GM23338 (cell line): ENCODE measurements around the gene PRKAR1B. TPM values are rescaled to one million over a fixed set of nuclear protein-coding genes. Genes with fewer than 3 reads are reported as not detected.

Experiments
- ATAC-seq: fragments of 200-7000 bp; cut with Tn5 transposase; 3 replicates; pipeline ENCODE4 v1.9.1; 2020
- DNase-seq: peaks from one replicate; pipeline ENCODE4 v3.0.0-alpha.2; 2015; ENCODE audit warnings: low spot score
- H2AFZ ChIP-seq: fragments of 200-600 bp; sonication (generic); 2 replicates; pipeline ENCODE4 v1.8.0; 2016; ENCODE audit warnings: antibody characterized with exemption, mild to moderate bottlenecking, moderate library complexity
- H3F3A ChIP-seq: fragments of 200-600 bp; sonication (generic); replicated peaks from 2 replicates; pipeline ENCODE4 v1.8.0; 2017; ENCODE audit warnings: antibody characterized with exemption, mixed run types, low read depth
- H3K27ac ChIP-seq: fragments of 200-600 bp; sonication (generic); 2 replicates; pipeline ENCODE4 v1.6.1; 2016; ENCODE audit warnings: low read depth
- H3K27me3 ChIP-seq: fragments of 200-600 bp; sonication (generic); 2 replicates; pipeline ENCODE4 v1.8.0; 2016; ENCODE audit warnings: mild to moderate bottlenecking, mixed run types, moderate library complexity; ENCODE audit not compliant: insufficient read depth
- H3K36me3 ChIP-seq: fragments of 200-600 bp; sonication (generic); 2 replicates; pipeline ENCODE4 v1.8.0; 2016; ENCODE audit warnings: mild to moderate bottlenecking; ENCODE audit not compliant: insufficient read depth
- H3K4me1 ChIP-seq: fragments of 200-600 bp; sonication (generic); 2 replicates; pipeline ENCODE4 v1.8.0; 2016; ENCODE audit warnings: mild to moderate bottlenecking, moderate library complexity; ENCODE audit not compliant: insufficient read depth
- H3K4me2 ChIP-seq: fragments of 200-600 bp; sonication (generic); 2 replicates; pipeline ENCODE4 v1.7.1; 2017; ENCODE audit warnings: mixed run types
- H3K4me3 ChIP-seq: fragments of 200-600 bp; sonication (generic); 2 replicates; pipeline ENCODE4 v1.6.1; 2016; ENCODE audit warnings: mixed run types
- H3K79me2 ChIP-seq: fragments of 200-600 bp; sonication (generic); replicated peaks from 2 replicates; pipeline ENCODE4 v1.8.0; 2017; ENCODE audit warnings: mild to moderate bottlenecking; ENCODE audit not compliant: insufficient read depth
- H3K9me2 ChIP-seq: fragments of 200-600 bp; sonication (generic); 2 replicates; pipeline ENCODE4 v1.8.0; 2017; ENCODE audit not compliant: insufficient read depth
- H4K20me1 ChIP-seq: fragments of 200-600 bp; sonication (generic); replicated peaks from 2 replicates; pipeline ENCODE4 v1.8.0; 2017; ENCODE audit warnings: mild to moderate bottlenecking; ENCODE audit not compliant: insufficient read depth
- H3K27ac Mint-ChIP-seq: 2 replicates; pipeline ENCODE4 v1.8.0; 2020; ENCODE audit warnings: inconsistent platforms, mild to moderate bottlenecking, moderate library complexity, mixed read lengths
- H3K27me3 Mint-ChIP-seq: 3 replicates; pipeline ENCODE4 v1.8.0; 2022; ENCODE audit warnings: low read depth, mild to moderate bottlenecking, moderate library complexity, mixed read lengths, inconsistent platforms; ENCODE audit not compliant: insufficient read depth, poor library complexity
- H3K36me3 Mint-ChIP-seq: 3 replicates; pipeline ENCODE4 v1.8.0; 2021; ENCODE audit warnings: low read depth, mild to moderate bottlenecking, inconsistent platforms, moderate library complexity, mixed read lengths
- H3K4me1 Mint-ChIP-seq: 3 replicates; pipeline ENCODE4 v1.8.0; 2020; ENCODE audit warnings: mild to moderate bottlenecking, inconsistent platforms, mixed read lengths
- H3K4me3 Mint-ChIP-seq: 3 replicates; pipeline ENCODE4 v1.8.0; 2021; ENCODE audit warnings: moderate library complexity, mild to moderate bottlenecking, inconsistent platforms, mixed read lengths
- H3K9me3 Mint-ChIP-seq: 3 replicates; pipeline ENCODE4 v1.8.0; 2020; ENCODE audit warnings: moderate library complexity, mild to moderate bottlenecking, inconsistent platforms, mixed read lengths
- CREB1 ChIP-seq: fragments of 250-450 bp; sonication (Bioruptor Pico); IDR thresholded peaks from 2 replicates; pipeline ENCODE4 v1.5.0; 2020; ENCODE audit warnings: low read depth, mild to moderate bottlenecking, moderate library complexity
- EZH2 ChIP-seq: fragments of 200-600 bp; sonication (generic); IDR thresholded peaks from one replicate; pipeline ENCODE4 v1.8.0; 2017; ENCODE audit warnings: antibody characterized with exemption, mild to moderate bottlenecking, low read depth; ENCODE audit not compliant: unreplicated experiment
- EZH2phosphoT487 ChIP-seq: fragments of 200-600 bp; sonication (generic); IDR thresholded peaks from one replicate; pipeline ENCODE4 v1.8.1; 2018; ENCODE audit warnings: antibody characterized with exemption; ENCODE audit not compliant: unreplicated experiment
- JUNB ChIP-seq: IDR thresholded peaks from one replicate; pipeline ENCODE4 v1.6.1; 2016; ENCODE audit warnings: antibody characterized with exemption; ENCODE audit not compliant: unreplicated experiment
- NANOG ChIP-seq: IDR thresholded peaks from 2 replicates; pipeline ENCODE4 v1.6.1; 2016; ENCODE audit warnings: antibody characterized with exemption, borderline replicate concordance
- POLR2AphosphoS5 ChIP-seq: IDR thresholded peaks from 2 replicates; pipeline ENCODE4 v1.6.1; 2016; ENCODE audit warnings: antibody characterized with exemption, low read depth
- STAT1 ChIP-seq: IDR thresholded peaks from one replicate; pipeline ENCODE4 v1.6.1; 2016; ENCODE audit warnings: antibody characterized with exemption; ENCODE audit not compliant: unreplicated experiment
- ZNF114 ChIP-seq: fragments of 250-450 bp; sonication (Bioruptor Pico); IDR thresholded peaks from 2 replicates; pipeline ENCODE4 v1.5.0; 2020; ENCODE audit warnings: mild to moderate bottlenecking, moderate library complexity
- ZNF331 ChIP-seq: fragments of 250-450 bp; sonication (Bioruptor Pico); IDR thresholded peaks from 2 replicates; pipeline ENCODE4 v1.5.0; 2020; ENCODE audit warnings: low read depth, mild to moderate bottlenecking, moderate library complexity
- polyA plus RNA-seq: library from polyadenylated mRNA; unstranded; fragments of >200 nt; fragmentation: Nextera tagmentation; extraction: Ambion mirVana; gene quantifications from 2 replicates; pipeline ENCODE4 v1.2.1, GENCODE V29; 2016
- total RNA-seq: library from RNA; depleted of rRNA; stranded (reverse); fragments of >200 nt; shearing (Covaris generic); gene quantifications from 2 replicates; pipeline ENCODE4 v1.2.3, GENCODE V29; 2014
- TF ChIP-seq, protein P1 (sequence below): IDR thresholded peaks from 2 replicates; pipeline ENCODE4 v1.6.1; 2016; ENCODE audit warnings: antibody characterized with exemption
- TF ChIP-seq, protein P2 (sequence below): fragments of 250-450 bp; sonication (Bioruptor Pico); IDR thresholded peaks from 2 replicates; pipeline ENCODE4 v1.5.0; 2020; ENCODE audit warnings: mild to moderate bottlenecking, moderate library complexity
- TF ChIP-seq, protein P3 (sequence below): IDR thresholded peaks from one replicate; pipeline ENCODE4 v1.6.1; 2018; ENCODE audit warnings: antibody characterized with exemption; ENCODE audit not compliant: unreplicated experiment
- TF ChIP-seq, protein P4 (sequence below), 2 experiments: fragments of 200-600 bp in 1 of 2; sonication (generic) in 1 of 2; conservative IDR thresholded peaks; 2 replicates each; pipeline versions ENCODE4 v1.5.1 to v1.6.1; 2016 to 2017; ENCODE audit warnings: antibody characterized with exemption in 2 of 2, low read depth in 2 of 2, mild to moderate bottlenecking in 2 of 2, moderate library complexity in 1 of 2

The PRKAR1B gene
- total and polyA plus RNA-seq, 2 experiments from 2014 or later, result 35.7 to 36.7 TPM

DNA sequence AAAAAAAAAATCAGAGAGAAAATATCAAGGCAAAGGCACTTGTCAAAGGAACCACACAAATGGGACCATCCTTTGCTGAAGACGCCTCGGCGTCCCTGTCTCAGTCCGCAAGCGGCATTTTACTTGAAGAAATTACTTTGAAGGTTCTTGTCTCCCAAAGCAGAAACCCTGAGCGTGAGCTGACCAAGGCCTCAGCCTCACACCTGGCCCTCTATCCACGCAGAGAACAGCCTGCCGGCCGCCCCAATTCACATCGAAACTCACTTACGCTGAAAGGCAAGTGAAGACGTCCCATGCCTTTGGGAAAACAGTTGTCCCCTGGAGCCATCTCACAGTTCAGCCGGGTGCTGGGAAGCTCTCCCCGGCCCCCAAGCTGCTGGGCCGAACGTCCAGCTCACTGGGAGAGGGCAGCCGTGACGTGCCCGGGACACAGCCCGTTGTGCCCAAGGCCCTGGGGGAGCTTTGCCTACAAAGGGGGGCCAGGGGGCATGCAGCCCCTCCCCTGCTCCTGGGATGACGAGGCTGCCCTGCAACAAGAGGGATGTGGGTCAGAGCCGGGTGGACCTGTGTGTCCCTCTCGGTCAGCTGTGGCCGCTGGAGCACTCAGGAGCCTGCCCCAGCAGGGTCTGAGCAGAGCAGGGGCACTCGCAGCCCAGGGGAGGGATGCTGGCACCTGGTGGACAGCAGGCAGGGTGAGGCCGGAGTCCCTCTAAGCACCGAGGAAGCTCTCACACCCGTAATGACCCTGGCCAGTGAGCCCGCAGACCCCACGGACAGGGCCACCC is 157.8 kb downstream of the PRKAR1B start:
- H3F3A ChIP-seq, result no peaks in the 10 kb centered on the region
- H3K4me1 Mint-ChIP-seq, result peaks cover 16% of the 10 kb centered on the region
- H3K27ac Mint-ChIP-seq, result no peak overlapping the region
- no peak overlapping the region for H3K4me3 ChIP-seq
- DNase-seq (no peak), ATAC-seq (no peak)
- H3K27ac ChIP-seq, result no peak overlapping the region
- H3K4me1 ChIP-seq, result no peaks in the 10 kb centered on the region; the same call in 1 of the 2 replicates
- H3K4me2 ChIP-seq, result no peak overlapping the region
- no peak overlapping the region for H3K4me3 Mint-ChIP-seq
- H3K27me3 Mint-ChIP-seq, result peaks cover 3% of the 10 kb centered on the region
- peaks cover 5% of the 10 kb centered on the region for H3K9me2 ChIP-seq
- H3K79me2 ChIP-seq, result peaks cover 4% of the 10 kb centered on the region; the same call in 1 of the 2 replicates
- H3K36me3 Mint-ChIP-seq, result peaks cover 3% of the 10 kb centered on the region; the same call in 2 of the 3 replicates
- H2AFZ ChIP-seq, result no peak overlapping the region
- no peaks in the 10 kb centered on the region for H3K36me3 ChIP-seq
- no peaks in the 10 kb centered on the region for H4K20me1 ChIP-seq
- H3K27me3 ChIP-seq, result no peaks in the 10 kb centered on the region
- peaks cover 4% of the 10 kb centered on the region; the same call in 1 of the 3 replicates for H3K9me3 Mint-ChIP-seq
- TF ChIP-seq POLR2AphosphoS5, result no peak
- TF ChIP-seq CREB1 (CRISPR knock-in tag), result no peak
- no peak for TF ChIP-seq ZNF331 (CRISPR knock-in tag)
- no peak for TF ChIP-seq JUNB
- no peak for TF ChIP-seq EZH2
- TF ChIP-seq, protein P1, sequence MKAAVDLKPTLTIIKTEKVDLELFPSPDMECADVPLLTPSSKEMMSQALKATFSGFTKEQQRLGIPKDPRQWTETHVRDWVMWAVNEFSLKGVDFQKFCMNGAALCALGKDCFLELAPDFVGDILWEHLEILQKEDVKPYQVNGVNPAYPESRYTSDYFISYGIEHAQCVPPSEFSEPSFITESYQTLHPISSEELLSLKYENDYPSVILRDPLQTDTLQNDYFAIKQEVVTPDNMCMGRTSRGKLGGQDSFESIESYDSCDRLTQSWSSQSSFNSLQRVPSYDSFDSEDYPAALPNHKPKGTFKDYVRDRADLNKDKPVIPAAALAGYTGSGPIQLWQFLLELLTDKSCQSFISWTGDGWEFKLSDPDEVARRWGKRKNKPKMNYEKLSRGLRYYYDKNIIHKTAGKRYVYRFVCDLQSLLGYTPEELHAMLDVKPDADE, result no peak
- TF ChIP-seq ZNF114, result no peak
- TF ChIP-seq NANOG, result no peak
- no peak for TF ChIP-seq STAT1
- TF ChIP-seq, protein P2, sequence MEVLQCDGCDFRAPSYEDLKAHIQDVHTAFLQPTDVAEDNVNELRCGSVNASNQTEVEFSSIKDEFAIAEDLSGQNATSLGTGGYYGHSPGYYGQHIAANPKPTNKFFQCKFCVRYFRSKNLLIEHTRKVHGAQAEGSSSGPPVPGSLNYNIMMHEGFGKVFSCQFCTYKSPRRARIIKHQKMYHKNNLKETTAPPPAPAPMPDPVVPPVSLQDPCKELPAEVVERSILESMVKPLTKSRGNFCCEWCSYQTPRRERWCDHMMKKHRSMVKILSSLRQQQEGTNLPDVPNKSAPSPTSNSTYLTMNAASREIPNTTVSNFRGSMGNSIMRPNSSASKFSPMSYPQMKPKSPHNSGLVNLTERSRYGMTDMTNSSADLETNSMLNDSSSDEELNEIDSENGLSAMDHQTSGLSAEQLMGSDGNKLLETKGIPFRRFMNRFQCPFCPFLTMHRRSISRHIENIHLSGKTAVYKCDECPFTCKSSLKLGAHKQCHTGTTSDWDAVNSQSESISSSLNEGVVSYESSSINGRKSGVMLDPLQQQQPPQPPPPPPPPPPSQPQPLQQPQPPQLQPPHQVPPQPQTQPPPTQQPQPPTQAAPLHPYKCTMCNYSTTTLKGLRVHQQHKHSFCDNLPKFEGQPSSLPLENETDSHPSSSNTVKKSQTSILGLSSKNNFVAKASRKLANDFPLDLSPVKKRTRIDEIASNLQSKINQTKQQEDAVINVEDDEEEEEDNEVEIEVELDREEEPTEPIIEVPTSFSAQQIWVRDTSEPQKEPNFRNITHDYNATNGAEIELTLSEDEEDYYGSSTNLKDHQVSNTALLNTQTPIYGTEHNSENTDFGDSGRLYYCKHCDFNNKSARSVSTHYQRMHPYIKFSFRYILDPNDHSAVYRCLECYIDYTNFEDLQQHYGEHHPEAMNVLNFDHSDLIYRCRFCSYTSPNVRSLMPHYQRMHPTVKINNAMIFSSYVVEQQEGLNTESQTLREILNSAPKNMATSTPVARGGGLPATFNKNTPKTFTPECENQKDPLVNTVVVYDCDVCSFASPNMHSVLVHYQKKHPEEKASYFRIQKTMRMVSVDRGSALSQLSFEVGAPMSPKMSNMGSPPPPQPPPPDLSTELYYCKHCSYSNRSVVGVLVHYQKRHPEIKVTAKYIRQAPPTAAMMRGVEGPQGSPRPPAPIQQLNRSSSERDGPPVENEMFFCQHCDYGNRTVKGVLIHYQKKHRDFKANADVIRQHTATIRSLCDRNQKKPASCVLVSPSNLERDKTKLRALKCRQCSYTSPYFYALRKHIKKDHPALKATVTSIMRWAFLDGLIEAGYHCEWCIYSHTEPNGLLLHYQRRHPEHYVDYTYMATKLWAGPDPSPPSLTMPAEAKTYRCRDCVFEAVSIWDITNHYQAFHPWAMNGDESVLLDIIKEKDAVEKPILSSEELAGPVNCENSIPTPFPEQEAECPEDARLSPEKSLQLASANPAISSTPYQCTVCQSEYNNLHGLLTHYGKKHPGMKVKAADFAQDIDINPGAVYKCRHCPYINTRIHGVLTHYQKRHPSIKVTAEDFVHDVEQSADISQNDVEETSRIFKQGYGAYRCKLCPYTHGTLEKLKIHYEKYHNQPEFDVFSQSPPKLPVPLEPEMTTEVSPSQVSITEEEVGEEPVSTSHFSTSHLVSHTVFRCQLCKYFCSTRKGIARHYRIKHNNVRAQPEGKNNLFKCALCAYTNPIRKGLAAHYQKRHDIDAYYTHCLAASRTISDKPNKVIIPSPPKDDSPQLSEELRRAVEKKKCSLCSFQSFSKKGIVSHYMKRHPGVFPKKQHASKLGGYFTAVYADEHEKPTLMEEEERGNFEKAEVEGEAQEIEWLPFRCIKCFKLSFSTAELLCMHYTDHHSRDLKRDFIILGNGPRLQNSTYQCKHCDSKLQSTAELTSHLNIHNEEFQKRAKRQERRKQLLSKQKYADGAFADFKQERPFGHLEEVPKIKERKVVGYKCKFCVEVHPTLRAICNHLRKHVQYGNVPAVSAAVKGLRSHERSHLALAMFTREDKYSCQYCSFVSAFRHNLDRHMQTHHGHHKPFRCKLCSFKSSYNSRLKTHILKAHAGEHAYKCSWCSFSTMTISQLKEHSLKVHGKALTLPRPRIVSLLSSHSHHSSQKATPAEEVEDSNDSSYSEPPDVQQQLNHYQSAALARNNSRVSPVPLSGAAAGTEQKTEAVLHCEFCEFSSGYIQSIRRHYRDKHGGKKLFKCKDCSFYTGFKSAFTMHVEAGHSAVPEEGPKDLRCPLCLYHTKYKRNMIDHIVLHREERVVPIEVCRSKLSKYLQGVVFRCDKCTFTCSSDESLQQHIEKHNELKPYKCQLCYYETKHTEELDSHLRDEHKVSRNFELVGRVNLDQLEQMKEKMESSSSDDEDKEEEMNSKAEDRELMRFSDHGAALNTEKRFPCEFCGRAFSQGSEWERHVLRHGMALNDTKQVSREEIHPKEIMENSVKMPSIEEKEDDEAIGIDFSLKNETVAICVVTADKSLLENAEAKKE (CRISPR knock-in tag), result no peak
- TF ChIP-seq, protein P3, sequence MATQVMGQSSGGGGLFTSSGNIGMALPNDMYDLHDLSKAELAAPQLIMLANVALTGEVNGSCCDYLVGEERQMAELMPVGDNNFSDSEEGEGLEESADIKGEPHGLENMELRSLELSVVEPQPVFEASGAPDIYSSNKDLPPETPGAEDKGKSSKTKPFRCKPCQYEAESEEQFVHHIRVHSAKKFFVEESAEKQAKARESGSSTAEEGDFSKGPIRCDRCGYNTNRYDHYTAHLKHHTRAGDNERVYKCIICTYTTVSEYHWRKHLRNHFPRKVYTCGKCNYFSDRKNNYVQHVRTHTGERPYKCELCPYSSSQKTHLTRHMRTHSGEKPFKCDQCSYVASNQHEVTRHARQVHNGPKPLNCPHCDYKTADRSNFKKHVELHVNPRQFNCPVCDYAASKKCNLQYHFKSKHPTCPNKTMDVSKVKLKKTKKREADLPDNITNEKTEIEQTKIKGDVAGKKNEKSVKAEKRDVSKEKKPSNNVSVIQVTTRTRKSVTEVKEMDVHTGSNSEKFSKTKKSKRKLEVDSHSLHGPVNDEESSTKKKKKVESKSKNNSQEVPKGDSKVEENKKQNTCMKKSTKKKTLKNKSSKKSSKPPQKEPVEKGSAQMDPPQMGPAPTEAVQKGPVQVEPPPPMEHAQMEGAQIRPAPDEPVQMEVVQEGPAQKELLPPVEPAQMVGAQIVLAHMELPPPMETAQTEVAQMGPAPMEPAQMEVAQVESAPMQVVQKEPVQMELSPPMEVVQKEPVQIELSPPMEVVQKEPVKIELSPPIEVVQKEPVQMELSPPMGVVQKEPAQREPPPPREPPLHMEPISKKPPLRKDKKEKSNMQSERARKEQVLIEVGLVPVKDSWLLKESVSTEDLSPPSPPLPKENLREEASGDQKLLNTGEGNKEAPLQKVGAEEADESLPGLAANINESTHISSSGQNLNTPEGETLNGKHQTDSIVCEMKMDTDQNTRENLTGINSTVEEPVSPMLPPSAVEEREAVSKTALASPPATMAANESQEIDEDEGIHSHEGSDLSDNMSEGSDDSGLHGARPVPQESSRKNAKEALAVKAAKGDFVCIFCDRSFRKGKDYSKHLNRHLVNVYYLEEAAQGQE, result no peak
- TF ChIP-seq, protein P4, sequence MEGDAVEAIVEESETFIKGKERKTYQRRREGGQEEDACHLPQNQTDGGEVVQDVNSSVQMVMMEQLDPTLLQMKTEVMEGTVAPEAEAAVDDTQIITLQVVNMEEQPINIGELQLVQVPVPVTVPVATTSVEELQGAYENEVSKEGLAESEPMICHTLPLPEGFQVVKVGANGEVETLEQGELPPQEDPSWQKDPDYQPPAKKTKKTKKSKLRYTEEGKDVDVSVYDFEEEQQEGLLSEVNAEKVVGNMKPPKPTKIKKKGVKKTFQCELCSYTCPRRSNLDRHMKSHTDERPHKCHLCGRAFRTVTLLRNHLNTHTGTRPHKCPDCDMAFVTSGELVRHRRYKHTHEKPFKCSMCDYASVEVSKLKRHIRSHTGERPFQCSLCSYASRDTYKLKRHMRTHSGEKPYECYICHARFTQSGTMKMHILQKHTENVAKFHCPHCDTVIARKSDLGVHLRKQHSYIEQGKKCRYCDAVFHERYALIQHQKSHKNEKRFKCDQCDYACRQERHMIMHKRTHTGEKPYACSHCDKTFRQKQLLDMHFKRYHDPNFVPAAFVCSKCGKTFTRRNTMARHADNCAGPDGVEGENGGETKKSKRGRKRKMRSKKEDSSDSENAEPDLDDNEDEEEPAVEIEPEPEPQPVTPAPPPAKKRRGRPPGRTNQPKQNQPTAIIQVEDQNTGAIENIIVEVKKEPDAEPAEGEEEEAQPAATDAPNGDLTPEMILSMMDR (conservative IDR thresholded peaks at IDR 0.05; ENCODE audit: low read depth in 2 of 2), result no peak
- no peak for TF ChIP-seq EZH2phosphoT487
